Stimulated activated CD4-positive, alpha-beta T cell treated with anti-CD3 and anti-CD28 coated beads, TNF-alpha, amount 100 ng/mL, for 48 hours (primary cell): ENCODE measurements around the gene MTX2.
"Not testable (repeated sequence)": the region's sequence is repeated elsewhere in the genome, so short reads cannot be mapped to it uniquely, and the experiment has no call there.

ENCODE experiments used
- DNase-seq, 3 donors: peaks; one replicate each; pipeline ENCODE4 v3.0.0-alpha.2; 2020; ENCODE audit warnings: low read depth in 3 of 3

MTX2 gene

GRCh38 chr2:176373155-176373554, 103.9 kb downstream of the MTX2 start:
- DNase-seq = not testable (repeated sequence)

GRCh38 chr2:176378323-176378722, 109.1 kb downstream of the MTX2 start:
- no peak for DNase-seq

GRCh38 chr2:176380341-176380740, 111.1 kb downstream of the MTX2 start:
- no peak for DNase-seq

- DNase-seq = no peak
These were observed 113.9 kb downstream of the MTX2 start for GRCh38 chr2:176383100-176383499.

GRCh38 chr2:176383836-176384442, 114.7 kb downstream of the MTX2 start:
- DNase-seq = no peak

GRCh38 chr2:176385219-176385759, 116.0 kb downstream of the MTX2 start:
- DNase-seq = no peak

- no peak for DNase-seq
These were observed 116.6 kb downstream of the MTX2 start for GRCh38 chr2:176385838-176386237.
